ENCODE results near the gene PSMD2.
"Not testable (repeated sequence)": the region's sequence is repeated elsewhere in the genome, so short reads cannot be mapped to it uniquely, and the experiment has no call there.

The PSMD2 gene

GRCh38 chr3:184339451-184340135 lies 40.6 kb downstream of the PSMD2 start:
- not testable (repeated sequence) for H3K27me3 Mint-ChIP-seq; DNase-seq (ENCODE audit: low spot score in 2 of 2); H3K27ac Mint-ChIP-seq (ENCODE audit: low read depth); H3K9me3 Mint-ChIP-seq; H3K4me3 Mint-ChIP-seq; ATAC-seq (replicated peaks; ENCODE audit: extremely low read depth, poor library complexity, severe bottlenecking)
- Mint-ChIP-seq H3K4me1 (peaks cover 33% of the 10 kb centered on the region), H3K36me3 (ENCODE audit: insufficient read depth) (peaks cover 18% of the 10 kb centered on the region)

- Mint-ChIP-seq H3K4me3 (no peak overlapping the region), H3K36me3 (ENCODE audit: insufficient read depth) (peaks cover 4% of the 10 kb centered on the region), H3K4me1 (peaks cover 20% of the 10 kb centered on the region), H3K27ac (ENCODE audit: low read depth) (no peak overlapping the region), H3K27me3 (no peaks in the 10 kb centered on the region), H3K9me3 (no peaks in the 10 kb centered on the region)
- ATAC-seq (replicated peaks; ENCODE audit: extremely low read depth, poor library complexity, severe bottlenecking) (no peak), DNase-seq (ENCODE audit: low spot score in 2 of 2) (no peak)
These were observed 42.9 kb downstream of the PSMD2 start for GRCh38 chr3:184341925-184342324.

- Mint-ChIP-seq H3K27me3 (no peaks in the 10 kb centered on the region), H3K4me1 (peaks cover 8% of the 10 kb centered on the region), H3K36me3 (ENCODE audit: insufficient read depth) (peaks cover 1% of the 10 kb centered on the region), H3K9me3 (no peaks in the 10 kb centered on the region), H3K4me3 (no peak overlapping the region), H3K27ac (ENCODE audit: low read depth) (no peak overlapping the region)
- ATAC-seq (replicated peaks; ENCODE audit: extremely low read depth, poor library complexity, severe bottlenecking) (no peak), DNase-seq (ENCODE audit: low spot score in 2 of 2) (no peak)
These were observed 44.3 kb downstream of the PSMD2 start for GRCh38 chr3:184343200-184343876.

DNA sequence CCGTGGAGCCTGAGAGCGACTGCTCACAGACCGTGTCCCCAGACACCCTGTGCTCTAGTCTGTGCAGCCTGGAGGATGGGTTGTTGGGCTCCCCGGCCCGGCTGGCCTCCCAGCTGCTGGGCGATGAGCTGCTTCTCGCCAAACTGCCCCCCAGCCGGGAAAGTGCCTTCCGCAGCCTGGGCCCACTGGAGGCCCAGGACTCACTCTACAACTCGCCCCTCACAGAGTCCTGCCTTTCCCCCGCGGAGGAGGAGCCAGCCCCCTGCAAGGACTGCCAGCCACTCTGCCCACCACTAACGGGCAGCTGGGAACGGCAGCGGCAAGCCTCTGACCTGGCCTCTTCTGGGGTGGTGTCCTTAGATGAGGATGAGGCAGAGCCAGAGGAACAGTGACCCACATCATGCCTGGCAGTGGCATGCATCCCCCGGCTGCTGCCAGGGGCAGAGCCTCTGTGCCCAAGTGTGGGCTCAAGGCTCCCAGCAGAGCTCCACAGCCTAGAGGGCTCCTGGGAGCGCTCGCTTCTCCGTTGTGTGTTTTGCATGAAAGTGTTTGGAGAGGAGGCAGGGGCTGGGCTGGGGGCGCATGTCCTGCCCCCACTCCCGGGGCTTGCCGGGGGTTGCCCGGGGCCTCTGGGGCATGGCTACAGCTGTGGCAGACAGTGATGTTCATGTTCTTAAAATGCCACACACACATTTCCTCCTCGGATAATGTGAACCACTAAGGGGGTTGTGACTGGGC lies 45.7 kb downstream of the PSMD2 start:
- no peak overlapping the region for H3K27ac Mint-ChIP-seq (ENCODE audit: low read depth)
- peaks cover 8% of the 10 kb centered on the region for H3K4me1 Mint-ChIP-seq
- DNase-seq (ENCODE audit: low spot score in 2 of 2) (no peak), ATAC-seq (replicated peaks; ENCODE audit: extremely low read depth, poor library complexity, severe bottlenecking) (no peak)
- no peaks in the 10 kb centered on the region for H3K9me3 Mint-ChIP-seq
- peaks cover 1% of the 10 kb centered on the region for H3K36me3 Mint-ChIP-seq (ENCODE audit: insufficient read depth)
- no peak overlapping the region for H3K4me3 Mint-ChIP-seq
- no peaks in the 10 kb centered on the region for H3K27me3 Mint-ChIP-seq

- DNase-seq (ENCODE audit: low spot score in 2 of 2) (no peak), ATAC-seq (replicated peaks; ENCODE audit: extremely low read depth, poor library complexity, severe bottlenecking) (no peak)
- peaks cover 1% of the 10 kb centered on the region for H3K36me3 Mint-ChIP-seq (ENCODE audit: insufficient read depth)
- no peak overlapping the region for H3K4me3 Mint-ChIP-seq
- no peaks in the 10 kb centered on the region for H3K9me3 Mint-ChIP-seq
- H3K27ac Mint-ChIP-seq (ENCODE audit: low read depth) = no peak overlapping the region
- H3K27me3 Mint-ChIP-seq = no peaks in the 10 kb centered on the region
- peaks cover 8% of the 10 kb centered on the region for H3K4me1 Mint-ChIP-seq
These were observed 46.5 kb downstream of the PSMD2 start for GRCh38 chr3:184345317-184346144.

DNA sequence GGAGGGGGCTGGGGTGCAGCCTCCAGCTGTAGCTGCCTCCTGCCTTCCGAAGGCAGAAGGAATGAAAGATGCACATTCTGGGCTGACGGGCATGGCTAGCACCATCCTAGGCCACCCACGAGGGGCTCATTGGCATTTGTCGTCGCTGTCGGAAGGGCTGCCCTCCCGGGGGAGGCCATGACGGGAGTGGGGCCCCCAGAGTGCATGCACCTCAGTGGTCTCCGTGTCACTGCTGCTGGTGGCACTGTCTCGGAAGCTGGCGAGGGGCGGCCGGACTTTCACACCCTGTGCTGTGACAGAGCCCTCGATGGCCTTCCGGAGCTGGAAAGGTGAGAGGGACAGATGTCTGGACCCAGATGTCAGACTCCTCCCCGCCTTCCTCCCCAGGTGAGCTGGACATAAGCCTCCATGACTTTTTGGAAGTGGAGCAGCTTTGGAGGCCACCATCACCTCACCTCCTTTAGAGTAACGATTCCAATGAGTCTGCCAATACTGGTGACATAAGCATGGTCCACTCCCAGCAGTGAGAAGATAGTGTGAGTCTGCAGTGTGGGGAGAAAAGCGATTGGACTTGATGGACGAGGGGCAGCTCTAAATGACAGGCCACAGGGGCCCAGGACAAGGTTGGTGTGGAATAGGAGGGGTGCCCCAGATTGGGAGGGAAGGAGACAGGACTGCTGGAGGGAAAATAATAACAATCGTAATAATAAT lies 47.6 kb downstream of the PSMD2 start:
- H3K4me1 Mint-ChIP-seq = no peaks in the 10 kb centered on the region
- H3K36me3 Mint-ChIP-seq (ENCODE audit: insufficient read depth) = peaks cover 3% of the 10 kb centered on the region
- no peak overlapping the region for H3K4me3 Mint-ChIP-seq
- no peaks in the 10 kb centered on the region for H3K27me3 Mint-ChIP-seq
- DNase-seq (ENCODE audit: low spot score in 2 of 2) (no peak), ATAC-seq (replicated peaks; ENCODE audit: extremely low read depth, poor library complexity, severe bottlenecking) (no peak)
- H3K9me3 Mint-ChIP-seq = no peaks in the 10 kb centered on the region
- H3K27ac Mint-ChIP-seq (ENCODE audit: low read depth) = no peak overlapping the region

DNA sequence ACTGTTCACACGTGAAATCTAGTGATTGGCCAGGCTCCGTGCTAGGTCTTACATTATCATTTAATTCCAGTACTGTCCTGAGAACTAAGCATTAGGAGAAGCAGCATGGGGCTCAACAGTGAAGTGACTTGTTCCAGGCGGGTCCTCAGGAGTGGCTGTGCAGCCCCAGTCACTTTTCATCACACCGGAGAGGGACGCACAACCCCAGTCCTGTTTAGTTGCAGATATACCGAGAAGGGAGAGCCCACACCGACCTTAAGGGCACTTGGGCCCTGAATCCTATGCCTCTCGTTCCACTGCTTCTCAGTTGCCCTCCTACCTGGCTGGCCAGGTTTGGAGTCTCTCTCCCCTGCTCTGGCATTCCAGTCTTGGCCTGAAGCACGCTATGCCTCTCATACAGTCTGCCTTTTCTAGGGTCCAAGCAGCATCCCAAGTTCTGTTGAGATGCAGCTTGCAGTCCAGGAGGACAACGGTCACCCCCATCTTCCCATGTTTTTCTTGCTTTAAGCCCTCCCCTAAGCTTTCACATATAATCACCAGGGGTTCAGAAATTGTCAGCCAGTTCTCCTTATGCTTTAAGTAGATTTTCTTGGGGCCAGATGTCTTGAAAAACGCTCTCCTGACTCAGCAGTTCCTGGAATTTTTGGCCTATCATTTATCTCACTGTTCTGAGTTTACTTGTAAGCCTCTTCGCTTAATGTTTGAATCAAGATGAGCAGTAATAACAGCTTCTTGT lies 48.4 kb downstream of the PSMD2 start:
- no peaks in the 10 kb centered on the region for H3K27me3 Mint-ChIP-seq
- H3K4me3 Mint-ChIP-seq = no peak overlapping the region
- no peaks in the 10 kb centered on the region for H3K4me1 Mint-ChIP-seq
- ATAC-seq (replicated peaks; ENCODE audit: extremely low read depth, poor library complexity, severe bottlenecking) (no peak), DNase-seq (ENCODE audit: low spot score in 2 of 2) (no peak)
- peaks cover 3% of the 10 kb centered on the region for H3K36me3 Mint-ChIP-seq (ENCODE audit: insufficient read depth)
- no peak overlapping the region for H3K27ac Mint-ChIP-seq (ENCODE audit: low read depth)
- no peaks in the 10 kb centered on the region for H3K9me3 Mint-ChIP-seq

GRCh38 chr3:184348057-184348382 lies 49.0 kb downstream of the PSMD2 start:
- H3K36me3 Mint-ChIP-seq (ENCODE audit: insufficient read depth) = peaks cover 3% of the 10 kb centered on the region
- H3K4me3 Mint-ChIP-seq = no peak overlapping the region

GRCh38 chr3:184349563-184350470 lies 50.8 kb downstream of the PSMD2 start:
- H3K27ac Mint-ChIP-seq (ENCODE audit: low read depth) = no peak overlapping the region
- no peaks in the 10 kb centered on the region for H3K4me1 Mint-ChIP-seq
- DNase-seq (ENCODE audit: low spot score in 2 of 2) (no peak), ATAC-seq (replicated peaks; ENCODE audit: extremely low read depth, poor library complexity, severe bottlenecking) (no peak)
- H3K27me3 Mint-ChIP-seq = no peaks in the 10 kb centered on the region
- H3K9me3 Mint-ChIP-seq = no peaks in the 10 kb centered on the region
- no peak overlapping the region for H3K4me3 Mint-ChIP-seq
- H3K36me3 Mint-ChIP-seq (ENCODE audit: insufficient read depth) = peaks cover 3% of the 10 kb centered on the region

More at GRCh38 chr3:184348057-184348382, 49.0 kb downstream of the PSMD2 start:
- ATAC-seq (replicated peaks; ENCODE audit: extremely low read depth, poor library complexity, severe bottlenecking) = no peak
- Mint-ChIP-seq H3K27ac (ENCODE audit: low read depth) (no peak overlapping the region), H3K27me3 (no peaks in the 10 kb centered on the region), H3K4me1 (no peaks in the 10 kb centered on the region), H3K9me3 (no peaks in the 10 kb centered on the region)
- DNase-seq (ENCODE audit: low spot score in 2 of 2) = no peak

- H3K27ac Mint-ChIP-seq (ENCODE audit: low read depth) = no peak overlapping the region
- H3K36me3 Mint-ChIP-seq (ENCODE audit: insufficient read depth) = peaks cover 3% of the 10 kb centered on the region
- DNase-seq (ENCODE audit: low spot score in 2 of 2) = no peak
- H3K4me3 Mint-ChIP-seq = no peak overlapping the region
- ATAC-seq (replicated peaks; ENCODE audit: extremely low read depth, poor library complexity, severe bottlenecking) = no peak
- H3K4me1 Mint-ChIP-seq = no peaks in the 10 kb centered on the region
- H3K27me3 Mint-ChIP-seq = no peaks in the 10 kb centered on the region
- H3K9me3 Mint-ChIP-seq = no peaks in the 10 kb centered on the region
These were observed 51.6 kb downstream of the PSMD2 start for GRCh38 chr3:184350618-184351017.

Measured in central memory CD8-positive, alpha-beta T cell (primary cell).